AML-193 (cell line): ENCODE data around the gene STXBP5.

Experiments used
- DNase-seq, 2 experiments: peaks; one replicate each; lab custom pipeline; 2025; lab: John Stamatoyannopoulos, UW

The STXBP5 gene

GRCh38 chr6:147204060-147204785 is at the start of gene STXBP5:
Gene STXBP5, plus strand, starts transcription at chr6:147204417. Its CDS starts 116 bp downstream, at chr6:147204533.
- peak; percentile 67 to 75 for DNase-seq

GRCh38 chr6:147154454-147154853 is 49.8 kb upstream of the STXBP5 start:
- no peak for DNase-seq

- peak; percentile 72 to 75 for DNase-seq
These were observed 48.0 kb upstream of the STXBP5 start for GRCh38 chr6:147156218-147156617.

GRCh38 chr6:147156799-147157382 is 47.3 kb upstream of the STXBP5 start:
- DNase-seq: no peak

- peak; percentile 61 to 66 for DNase-seq
These were observed 46.3 kb upstream of the STXBP5 start for GRCh38 chr6:147157930-147158329.

- peak; percentile 98 to 100 for DNase-seq
These were observed 45.3 kb upstream of the STXBP5 start for GRCh38 chr6:147158881-147159280.

GRCh38 chr6:147159536-147160374 is 44.5 kb upstream of the STXBP5 start:
- DNase-seq: no peak

GRCh38 chr6:147160593-147160992 is 43.6 kb upstream of the STXBP5 start:
- no peak for DNase-seq

GRCh38 chr6:147161253-147161973 is 42.8 kb upstream of the STXBP5 start:
- DNase-seq: no peak

- no peak for DNase-seq
These were observed 42.2 kb upstream of the STXBP5 start for GRCh38 chr6:147161974-147162495.

- no peak for DNase-seq
These were observed 39.5 kb upstream of the STXBP5 start for GRCh38 chr6:147164761-147165160.

- DNase-seq: no peak
These were observed 37.8 kb upstream of the STXBP5 start for GRCh38 chr6:147166360-147166944.

GRCh38 chr6:147166992-147167391 is 37.2 kb upstream of the STXBP5 start:
- DNase-seq: no peak

- no peak for DNase-seq
These were observed 36.4 kb upstream of the STXBP5 start for GRCh38 chr6:147167576-147168461.

- no peak for DNase-seq
These were observed 34.7 kb upstream of the STXBP5 start for GRCh38 chr6:147169529-147169928.

- DNase-seq: no peak
These were observed 33.9 kb upstream of the STXBP5 start for GRCh38 chr6:147170269-147170668.

- DNase-seq: no peak
These were observed 31.1 kb upstream of the STXBP5 start for GRCh38 chr6:147173140-147173539.

- DNase-seq: no peak
These were observed 30.4 kb upstream of the STXBP5 start for GRCh38 chr6:147173675-147174308.

- DNase-seq: no peak
These were observed 27.4 kb upstream of the STXBP5 start for GRCh38 chr6:147176795-147177194.

GRCh38 chr6:147177286-147177685 is 26.9 kb upstream of the STXBP5 start:
- no peak for DNase-seq
